Sigmoid colon (tissue), 7 donors: Measurements from ENCODE around the gene NR1D2. TPM values are rescaled to one million over a fixed set of nuclear protein-coding genes. Genes with fewer than 3 reads are reported as not detected.

Experiments
- DNase-seq: peaks from one replicate; pipeline ENCODE4 v3.0.0-alpha.2; 2019
- H3K27ac ChIP-seq, 4 donors: fragments of 200-600 bp; sonication (generic); one replicate each; pipeline ENCODE4 v1.5.1; 2016 to 2019; ENCODE audit warnings: mild to moderate bottlenecking in 1 of 4
- H3K27me3 ChIP-seq, 3 donors: fragments of 200-600 bp; sonication (generic); one replicate each; pipeline ENCODE4 v1.5.1; 2019; ENCODE audit warnings: mild to moderate bottlenecking in 1 of 3
- H3K36me3 ChIP-seq, 4 donors: fragments of 200-600 bp; sonication (generic); one replicate each; pipeline ENCODE4 v1.5.1; 2016 to 2019
- H3K4me1 ChIP-seq, 4 donors: fragments of 200-600 bp; sonication (generic); one replicate each; pipeline ENCODE4 v1.5.1; 2017 to 2019
- H3K4me3 ChIP-seq, 4 donors: fragments of 200-600 bp; sonication (generic); one replicate each; pipeline ENCODE4 v1.5.1; 2017 to 2019; ENCODE audit warnings: mild to moderate bottlenecking in 2 of 4, moderate library complexity in 1 of 4
- H3K9me3 ChIP-seq, 4 donors: fragments of 200-600 bp in 3 of 4; sonication (generic) in 3 of 4; one replicate each; pipeline versions ENCODE4 v1.5.1 to v1.6.1; 2013 to 2019
- CTCF ChIP-seq, 4 experiments: fragments of 450-650 bp in 3 of 4; fragments of 200-600 bp in 1 of 4; IDR thresholded peaks; one replicate each; pipeline ENCODE4 v1.5.1; 2016 to 2019; ENCODE audit warnings: antibody characterized with exemption in 4 of 4, mild to moderate bottlenecking in 3 of 4, moderate library complexity in 2 of 4
- EP300 ChIP-seq, 4 donors: sonication (generic); formaldehyde crosslinking; IDR thresholded peaks; one replicate each; pipeline ENCODE4 v1.6.1; 2017; ENCODE audit warnings: antibody characterized with exemption in 4 of 4
- POLR2A ChIP-seq, 2 donors: fragments of 450-650 bp; IDR thresholded peaks; one replicate each; pipeline ENCODE4 v1.6.1; 2016; ENCODE audit warnings: antibody characterized with exemption in 2 of 2, mild to moderate bottlenecking in 2 of 2, moderate library complexity in 2 of 2
- POLR2AphosphoS5 ChIP-seq, 4 donors: sonication (generic); formaldehyde crosslinking; IDR thresholded peaks; one replicate each; pipeline ENCODE4 v1.6.1; 2017; ENCODE audit warnings: antibody characterized with exemption in 4 of 4
- WGBS, 2 donors: extraction: QIAGEN DNeasy Blood & Tissue Kit; methylation state at CpG; one replicate each; pipeline ENCODE4 v1.1.7; 2013; 5-methylcytosine and 5-hydroxymethylcytosine counted together
- intact Hi-C: fragments of 100-400 bp; cut with DNase I; formaldehyde crosslinking; loops from one replicate; pipeline ENCODE4 v1.15.1; 2023
- polyA plus RNA-seq, 3 donors: library from polyadenylated mRNA; stranded (reverse); fragments of 200-250 nt; gene quantifications; one replicate each; pipeline ENCODE4 v1.2.3, GENCODE V29; 2013
- total RNA-seq, 4 donors: library from RNA; depleted of rRNA; stranded (reverse); fragments of >200 nt; gene quantifications; one replicate each; pipeline ENCODE4 v1.1.0, GENCODE V29; 2016
- donor health status: healthy with polysubstance abuse.
- donor health status: Bipolar disorder and iron deficiency.
- donor health status: healthy.

NR1D2 gene
- total and polyA plus RNA-seq, 7 donors, result 7.7 to 63.7 (median 43.8) TPM

- H3K27ac ChIP-seq, result no peak overlapping the region
- 94% methylated on average over 26 of the region's 26 CpGs for WGBS, 2 donors
These were observed 73.9 kb downstream of the NR1D2 start for GRCh38 chr3:24018784-24019570.

GRCh38 chr3:24019585-24019984 is 74.5 kb downstream of the NR1D2 start:
- intact Hi-C loops, result no loop called here
- H3K27me3 ChIP-seq, result no peaks in the 10 kb centered on the region
- H3K27ac ChIP-seq, result no peak overlapping the region
- no peak overlapping the region for H3K4me3 ChIP-seq
- H3K36me3 ChIP-seq, result no peaks in the 10 kb centered on the region
- TF ChIP-seq POLR2AphosphoS5 (IDR thresholded peaks at IDR 0.05), result no peak
- no peak for TF ChIP-seq EP300 (IDR thresholded peaks at IDR 0.05)
- no peak for TF ChIP-seq CTCF (IDR thresholded peaks at IDR 0.05)
- no peak for TF ChIP-seq POLR2A (IDR thresholded peaks at IDR 0.05)
- no peaks in the 10 kb centered on the region for H3K9me3 ChIP-seq
- 73 to 83% methylated on average over 4 of the region's 4 CpGs for WGBS, 2 donors
- no peaks in the 10 kb centered on the region for H3K4me1 ChIP-seq
- DNase-seq, result no peak

More at GRCh38 chr3:24018784-24019570, 73.9 kb downstream of the NR1D2 start:
- no peak for DNase-seq
- TF ChIP-seq CTCF (IDR thresholded peaks at IDR 0.05) (no peak), POLR2AphosphoS5 (IDR thresholded peaks at IDR 0.05) (no peak), EP300 (IDR thresholded peaks at IDR 0.05) (no peak), POLR2A (IDR thresholded peaks at IDR 0.05) (no peak)
- Histone ChIP-seq H3K4me1 (no peaks in the 10 kb centered on the region), H3K36me3 (no peaks in the 10 kb centered on the region), H3K27me3 (no peaks in the 10 kb centered on the region), H3K9me3 (no peaks in the 10 kb centered on the region), H3K4me3 (no peak overlapping the region)
- intact Hi-C loops, result no loop called here

GRCh38 chr3:24020036-24020691 is 75.1 kb downstream of the NR1D2 start:
- WGBS, 2 donors, result 94 to 96% methylated on average over 20 of the region's 20 CpGs
- TF ChIP-seq CTCF (IDR thresholded peaks at IDR 0.05) (no peak), POLR2AphosphoS5 (IDR thresholded peaks at IDR 0.05) (no peak), EP300 (IDR thresholded peaks at IDR 0.05) (no peak), POLR2A (IDR thresholded peaks at IDR 0.05) (no peak)
- no peak for DNase-seq
- Histone ChIP-seq H3K9me3 (no peaks in the 10 kb centered on the region), H3K27ac (no peak overlapping the region), H3K36me3 (no peaks in the 10 kb centered on the region), H3K4me1 (no peaks in the 10 kb centered on the region), H3K4me3 (no peak overlapping the region), H3K27me3 (no peaks in the 10 kb centered on the region)
- intact Hi-C loops, result no loop called here

- Histone ChIP-seq H3K27me3 (no peaks in the 10 kb centered on the region), H3K27ac (no peak overlapping the region), H3K9me3 (no peaks in the 10 kb centered on the region), H3K4me3 (no peak overlapping the region), H3K4me1 (no peaks in the 10 kb centered on the region), H3K36me3 (no peaks in the 10 kb centered on the region)
- DNase-seq, result no peak
- WGBS, 2 donors, result 72 to 83% methylated on average over 3 of the region's 3 CpGs
- TF ChIP-seq CTCF (IDR thresholded peaks at IDR 0.05) (no peak), EP300 (IDR thresholded peaks at IDR 0.05) (no peak), POLR2AphosphoS5 (IDR thresholded peaks at IDR 0.05) (no peak), POLR2A (IDR thresholded peaks at IDR 0.05) (no peak)
- intact Hi-C loops, result no loop called here
These were observed 78.1 kb downstream of the NR1D2 start for GRCh38 chr3:24023197-24023596.
